Endothelial cell of umbilical vein (primary cell): Measurements from ENCODE around the gene MGAT4B. TPM values are rescaled to one million over a fixed set of nuclear protein-coding genes. Genes with fewer than 3 reads are reported as not detected.

Experiments
- BruUV-seq: library from RNA; stranded (reverse); fragments of 400-500 nt; replicated peaks from 2 replicates; lab custom pipeline; 2021; lab: Mats Ljungman, UMichigan
- CTCF ChIA-PET: fragments of 300-600, 350-600 bp; sonication (Branson Sonifier 250); formaldehyde crosslinking; loops from one replicate; lab custom pipeline; 2021; ENCODE audit warnings: antibody characterized with exemption, inconsistent platforms; lab: Charles Lee
- POLR2A ChIA-PET: fragments of 300-600, 350-600 bp; sonication (Branson Sonifier 250); formaldehyde crosslinking; loops from one replicate; lab custom pipeline; 2021; ENCODE audit warnings: antibody characterized with exemption, inconsistent platforms; lab: Charles Lee
- DNase-seq: peaks from one replicate; pipeline ENCODE4 v3.0.0-alpha.2; 2011; ENCODE audit warnings: low read depth, low spot score
- FAIRE-seq: peaks from 2 replicates; lab custom pipeline; 2011; peaks lifted over from hg19 to GRCh38; lab: Jason Lieb, UNC
- H2AFZ ChIP-seq: 2 replicates; pipeline ENCODE4 v1.6.0; 2012; ENCODE audit warnings: low read depth, low read length, control low read depth, inconsistent platforms
- H3K27ac ChIP-seq: 2 replicates; pipeline ENCODE4 v1.5.1; 2011; ENCODE audit warnings: low read depth, mild to moderate bottlenecking, control low read depth, low read length, moderate library complexity; ENCODE audit not compliant: insufficient read depth
- H3K27me3 ChIP-seq, 2 experiments: 2 replicates each; pipeline versions ENCODE4 v1.6.0 to v1.6.1; 2011; ENCODE audit warnings: low read length in 2 of 2, mixed read lengths in 1 of 2; ENCODE audit not compliant: control insufficient read depth in 2 of 2, insufficient read depth in 2 of 2
- H3K36me3 ChIP-seq, 2 experiments: 2 replicates in 1 of 2; 3 replicates in 1 of 2; pipeline ENCODE4 v1.5.1; 2011; ENCODE audit warnings: low read length in 2 of 2, mild to moderate bottlenecking in 1 of 2, moderate library complexity in 1 of 2; ENCODE audit not compliant: control insufficient read depth in 2 of 2, insufficient read depth in 2 of 2; ENCODE audit errors: extremely low read depth in 1 of 2
- H3K4me1 ChIP-seq: 3 replicates; pipeline ENCODE4 v1.5.1; 2011; ENCODE audit warnings: mild to moderate bottlenecking, low read length; ENCODE audit not compliant: control insufficient read depth, insufficient read depth; ENCODE audit errors: extremely low read depth
- H3K4me2 ChIP-seq: 2 replicates; pipeline ENCODE4 v1.6.1; 2011; ENCODE audit warnings: low read length, control low read depth, mixed read lengths; ENCODE audit not compliant: insufficient read depth
- H3K4me3 ChIP-seq, 3 experiments: fragments of 200-600 bp in 1 of 3; sonication (generic), shearing (Covaris generic) in 1 of 3; replicated peaks in 1 of 3; 2 replicates each; pipeline ENCODE4 v1.5.1; 2011 to 2016; ENCODE audit warnings: control low read depth in 3 of 3, low read length in 3 of 3, mild to moderate bottlenecking in 2 of 3, inconsistent platforms in 1 of 3, low read depth in 1 of 3, moderate library complexity in 1 of 3; ENCODE audit not compliant: insufficient read depth in 1 of 3
- H3K79me2 ChIP-seq: 2 replicates; pipeline ENCODE4 v1.6.0; 2012; ENCODE audit warnings: low read length, inconsistent platforms; ENCODE audit not compliant: control insufficient read depth, insufficient read depth
- H3K9ac ChIP-seq: replicated peaks from 2 replicates; pipeline ENCODE3; 2011; ENCODE audit warnings: low read length, control low read depth; ENCODE audit not compliant: insufficient read depth; ENCODE audit errors: extremely low read depth
- H3K9me1 ChIP-seq: replicated peaks from 3 replicates; pipeline ENCODE4 v1.6.0; 2011; ENCODE audit warnings: mild to moderate bottlenecking, low read length; ENCODE audit not compliant: control insufficient read depth, insufficient read depth; ENCODE audit errors: extremely low read depth
- H3K9me3 ChIP-seq: replicated peaks from 2 replicates; pipeline ENCODE4 v1.5.1; 2012; ENCODE audit warnings: low read length, inconsistent platforms; ENCODE audit not compliant: control insufficient read depth, insufficient read depth
- H4K20me1 ChIP-seq: replicated peaks from 2 replicates; pipeline ENCODE3; 2011; ENCODE audit warnings: mild to moderate bottlenecking, low read length; ENCODE audit not compliant: control insufficient read depth, insufficient read depth; ENCODE audit errors: extremely low read depth
- CTCF ChIP-seq, 2 donors: IDR thresholded peaks; 1 replicate in 1 of 2; 2 replicates in 1 of 2; pipeline ENCODE4 v1.5.1; 2011; ENCODE audit warnings: low read length in 2 of 2, mild to moderate bottlenecking in 2 of 2, moderate library complexity in 2 of 2, control low read depth in 1 of 2, inconsistent platforms in 1 of 2, low read depth in 1 of 2; ENCODE audit not compliant: insufficient read depth in 1 of 2; ENCODE audit errors: extremely low read depth in 1 of 2
- EZH2 ChIP-seq: IDR thresholded peaks from 2 replicates; pipeline ENCODE4 v1.6.1; 2012; ENCODE audit warnings: borderline replicate concordance, low read depth, mild to moderate bottlenecking, moderate library complexity, low read length, inconsistent platforms; ENCODE audit not compliant: severe bottlenecking
- FOS ChIP-seq: IDR thresholded peaks from 2 replicates; pipeline ENCODE4 v1.6.1; 2011; ENCODE audit warnings: mild to moderate bottlenecking, low read length, moderate library complexity, borderline replicate concordance; ENCODE audit not compliant: insufficient read depth
- GATA2 ChIP-seq: IDR thresholded peaks from 2 replicates; pipeline ENCODE4 v1.7.0; 2011; ENCODE audit warnings: low read depth, mild to moderate bottlenecking, moderate library complexity, mixed read lengths, low read length; ENCODE audit not compliant: insufficient read length, insufficient read depth
- JUN ChIP-seq: IDR thresholded peaks from 2 replicates; pipeline ENCODE4 v1.6.1; 2011; ENCODE audit warnings: borderline replicate concordance, low read depth; ENCODE audit not compliant: insufficient read length, insufficient read depth
- MAX ChIP-seq: IDR thresholded peaks from 2 replicates; pipeline ENCODE4 v1.6.1; 2011; ENCODE audit not compliant: insufficient read depth, insufficient read length
- MYC ChIP-seq: IDR thresholded peaks from one replicate; pipeline ENCODE4 v1.6.1; 2011; ENCODE audit warnings: mild to moderate bottlenecking, low read depth, low read length
- POLR2A ChIP-seq: IDR thresholded peaks from 2 replicates; pipeline ENCODE4 v1.6.1; 2012; ENCODE audit warnings: low read depth, mild to moderate bottlenecking, control low read depth, low read length
- POLR2AphosphoS5 ChIP-seq: IDR thresholded peaks from 2 replicates; pipeline ENCODE4 v1.6.1; 2012; ENCODE audit warnings: low read depth, mild to moderate bottlenecking, control low read depth, low read length, moderate library complexity; ENCODE audit not compliant: insufficient read depth
- dilution Hi-C: fragments of 300-500 bp; cut with MboI; formaldehyde crosslinking; loops from one replicate; pipeline ENCODE4 v1.15.0; 2019; ENCODE audit warnings: low sequenced_read_pairs; ENCODE audit not compliant: extremely low pct_ligation_motif_present
- intact Hi-C: fragments of 100-400 bp; cut with micrococcal nuclease; formaldehyde crosslinking; loops from one replicate; pipeline ENCODE4 v1.10.0; 2022
- polyA plus RNA-seq, 4 experiments: library from polyadenylated mRNA; depleted of rRNA in 3 of 4; stranded (reverse) in 3 of 4; unstranded in 1 of 4; fragments of >200 nt; gene quantifications; 2 replicates each; pipeline versions ENCODE4 v1.2.1 to v1.2.3, GENCODE V29; 2011 to 2012; ENCODE audit warnings: missing spikeins in 1 of 4
- total RNA-seq: library from RNA; stranded (reverse); gene quantifications from 2 replicates; pipeline ENCODE4 v1.2.3, GENCODE V29; 2021

Gene MGAT4B
- total and polyA plus RNA-seq, 2 donors (not counting 3 experiments of a cell fraction or from before 2014, with no cell fraction given), result 243 TPM

- H3K27ac ChIP-seq, result no peak overlapping the region
- dilution Hi-C loops, result no loop called here
- FAIRE-seq (no peak), DNase-seq (no peak)
- POLR2A ChIA-PET, result interaction anchor here (0.6 to 1.4 kb wide), 6 partner anchors 8 to 494 kb away, joined by 3 to 6 read pairs (median 4); partner anchors contain the start of gene HNRNPH1
- H3K36me3 ChIP-seq, result peaks cover 26 to 38% of the 10 kb centered on the region in 2 experiments
- no peaks in the 10 kb centered on the region for H3K9me1 ChIP-seq
- peaks cover 55% of the 10 kb centered on the region for H3K79me2 ChIP-seq
- peaks cover 37% of the 10 kb centered on the region for H3K4me1 ChIP-seq
- H4K20me1 ChIP-seq, result peaks cover 10% of the 10 kb centered on the region
- CTCF ChIA-PET, result interaction anchor here (1.7 kb wide), 1 partner anchor 20 kb away, joined by 5 read pairs; no protein-coding TSS in a partner anchor
- no peaks in the 10 kb centered on the region for H3K9me3 ChIP-seq
- peak overlapping the region; percentile 87 for H3K9ac ChIP-seq
- peak overlapping the region; percentile 88 for H3K4me2 ChIP-seq
- H2AFZ ChIP-seq, result no peak overlapping the region
- no peaks in the 10 kb centered on the region for H3K27me3 ChIP-seq
- H3K4me3 ChIP-seq, result peak overlapping the region; percentile 1 to 90 (median 82)
- intact Hi-C loops, result loop anchor here (5.0 kb wide), 2 partner anchors 250 to 265 kb away; partner anchors contain the start of gene RNF130
- TSS peak; percentile 59 for BruUV-seq
- no peak for TF ChIP-seq GATA2
- no peak for TF ChIP-seq JUN
- TF ChIP-seq FOS, result no peak
- no peak for TF ChIP-seq MYC
- TF ChIP-seq EZH2, result no peak
- no peak for TF ChIP-seq CTCF (IDR thresholded peaks at IDR 0.05; ENCODE audit: extremely low read depth in 1 of 2, insufficient read depth in 1 of 2, low read depth in 1 of 2, low read length in 2 of 2)
- no peak for TF ChIP-seq POLR2A
- TF ChIP-seq MAX, result no peak
- no peak for TF ChIP-seq POLR2AphosphoS5
These were observed 15.4 kb upstream of the MGAT4B start for GRCh38 chr5:179822059-179822432.
